Measurements from ENCODE around the gene PODXL2.

- TF ChIP-seq, protein P1, sequence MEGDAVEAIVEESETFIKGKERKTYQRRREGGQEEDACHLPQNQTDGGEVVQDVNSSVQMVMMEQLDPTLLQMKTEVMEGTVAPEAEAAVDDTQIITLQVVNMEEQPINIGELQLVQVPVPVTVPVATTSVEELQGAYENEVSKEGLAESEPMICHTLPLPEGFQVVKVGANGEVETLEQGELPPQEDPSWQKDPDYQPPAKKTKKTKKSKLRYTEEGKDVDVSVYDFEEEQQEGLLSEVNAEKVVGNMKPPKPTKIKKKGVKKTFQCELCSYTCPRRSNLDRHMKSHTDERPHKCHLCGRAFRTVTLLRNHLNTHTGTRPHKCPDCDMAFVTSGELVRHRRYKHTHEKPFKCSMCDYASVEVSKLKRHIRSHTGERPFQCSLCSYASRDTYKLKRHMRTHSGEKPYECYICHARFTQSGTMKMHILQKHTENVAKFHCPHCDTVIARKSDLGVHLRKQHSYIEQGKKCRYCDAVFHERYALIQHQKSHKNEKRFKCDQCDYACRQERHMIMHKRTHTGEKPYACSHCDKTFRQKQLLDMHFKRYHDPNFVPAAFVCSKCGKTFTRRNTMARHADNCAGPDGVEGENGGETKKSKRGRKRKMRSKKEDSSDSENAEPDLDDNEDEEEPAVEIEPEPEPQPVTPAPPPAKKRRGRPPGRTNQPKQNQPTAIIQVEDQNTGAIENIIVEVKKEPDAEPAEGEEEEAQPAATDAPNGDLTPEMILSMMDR (IDR thresholded peaks at IDR 0.05), result no peak
- TF ChIP-seq POLR2A (IDR thresholded peaks at IDR 0.05), result no peak
Observed at GRCh38 chr3:127629467-127630403, 750 bp downstream of the PODXL2 start.
